ENCODE results near the gene VTI1A. TPM values are rescaled to one million over a fixed set of nuclear protein-coding genes. Genes with fewer than 3 reads are reported as not detected.

Gene VTI1A
- total RNA-seq, 1 donor from 2014 or later = 22.7 TPM

- peaks cover 4% of the 10 kb centered on the region for H3K36me3 Mint-ChIP-seq (ENCODE audit: low read depth)
- no peak overlapping the region for H3K4me3 Mint-ChIP-seq (ENCODE audit: unreplicated experiment)
- H3K27me3 Mint-ChIP-seq (ENCODE audit: low read depth) = no peaks in the 10 kb centered on the region
- H3K27ac Mint-ChIP-seq (ENCODE audit: unreplicated experiment) = no peak overlapping the region
- TF ChIP-seq CTCF (IDR thresholded peaks at IDR 0.05) = no peak
- DNase-seq (ENCODE audit: low spot score) = no peak
- H3K4me1 Mint-ChIP-seq (ENCODE audit: low read depth) = peaks cover 38% of the 10 kb centered on the region
- no peaks in the 10 kb centered on the region for H3K9me3 Mint-ChIP-seq (ENCODE audit: low read depth)
Measured at GRCh38 chr10:112581921-112582320, 134.9 kb downstream of the VTI1A start.

GRCh38 chr10:112583236-112583939 is 136.4 kb downstream of the VTI1A start:
- H3K27me3 Mint-ChIP-seq (ENCODE audit: low read depth) = no peaks in the 10 kb centered on the region
- H3K27ac Mint-ChIP-seq (ENCODE audit: unreplicated experiment) = peak overlapping the region; percentile 59
- no peak for DNase-seq (ENCODE audit: low spot score)
- no peak for TF ChIP-seq CTCF (IDR thresholded peaks at IDR 0.05)
- H3K9me3 Mint-ChIP-seq (ENCODE audit: low read depth) = no peaks in the 10 kb centered on the region
- H3K36me3 Mint-ChIP-seq (ENCODE audit: low read depth) = peaks cover 4% of the 10 kb centered on the region
- H3K4me3 Mint-ChIP-seq (ENCODE audit: unreplicated experiment) = no peak overlapping the region
- peaks cover 53% of the 10 kb centered on the region for H3K4me1 Mint-ChIP-seq (ENCODE audit: low read depth)

GRCh38 chr10:112584276-112584675 is 137.3 kb downstream of the VTI1A start:
- H3K4me1 Mint-ChIP-seq (ENCODE audit: low read depth) = peaks cover 61% of the 10 kb centered on the region
- DNase-seq (ENCODE audit: low spot score) = no peak
- TF ChIP-seq CTCF (IDR thresholded peaks at IDR 0.05) = no peak
- no peaks in the 10 kb centered on the region for H3K27me3 Mint-ChIP-seq (ENCODE audit: low read depth)
- H3K4me3 Mint-ChIP-seq (ENCODE audit: unreplicated experiment) = no peak overlapping the region
- H3K9me3 Mint-ChIP-seq (ENCODE audit: low read depth) = no peaks in the 10 kb centered on the region
- peaks cover 4% of the 10 kb centered on the region for H3K36me3 Mint-ChIP-seq (ENCODE audit: low read depth)
- peak overlapping the region; percentile 94 for H3K27ac Mint-ChIP-seq (ENCODE audit: unreplicated experiment)

GRCh38 chr10:112585126-112585525 is 138.1 kb downstream of the VTI1A start:
- DNase-seq (ENCODE audit: low spot score) = no peak

GRCh38 chr10:112585960-112586359 is 138.9 kb downstream of the VTI1A start:
- H3K36me3 Mint-ChIP-seq (ENCODE audit: low read depth) = no peaks in the 10 kb centered on the region
- no peak for TF ChIP-seq CTCF (IDR thresholded peaks at IDR 0.05)
- H3K27ac Mint-ChIP-seq (ENCODE audit: unreplicated experiment) = peak overlapping the region; percentile 94
- no peaks in the 10 kb centered on the region for H3K27me3 Mint-ChIP-seq (ENCODE audit: low read depth)
- DNase-seq (ENCODE audit: low spot score) = no peak
- peaks cover 2% of the 10 kb centered on the region for H3K9me3 Mint-ChIP-seq (ENCODE audit: low read depth)
- no peak overlapping the region for H3K4me3 Mint-ChIP-seq (ENCODE audit: unreplicated experiment)
- peaks cover 63% of the 10 kb centered on the region for H3K4me1 Mint-ChIP-seq (ENCODE audit: low read depth)

More at GRCh38 chr10:112585126-112585525, 138.1 kb downstream of the VTI1A start:
- TF ChIP-seq CTCF (IDR thresholded peaks at IDR 0.05) = peak; percentile 7
- peaks cover 4% of the 10 kb centered on the region for H3K36me3 Mint-ChIP-seq (ENCODE audit: low read depth)
- peaks cover 1% of the 10 kb centered on the region for H3K9me3 Mint-ChIP-seq (ENCODE audit: low read depth)
- no peaks in the 10 kb centered on the region for H3K27me3 Mint-ChIP-seq (ENCODE audit: low read depth)
- peak overlapping the region; percentile 94 for H3K27ac Mint-ChIP-seq (ENCODE audit: unreplicated experiment)
- H3K4me1 Mint-ChIP-seq (ENCODE audit: low read depth) = peaks cover 63% of the 10 kb centered on the region
- H3K4me3 Mint-ChIP-seq (ENCODE audit: unreplicated experiment) = peak overlapping the region; percentile 53
